Limb (tissue), 2 donors: ENCODE data around the gene TMEM121.
"Not testable (repeated sequence)": the region's sequence is repeated elsewhere in the genome, so short reads cannot be mapped to it uniquely, and the experiment has no call there.

Experiments used
- DNase-seq, 2 donors: peaks; one replicate each; pipeline ENCODE4 v3.0.0-alpha.2; 2016; ENCODE audit errors: extremely low spot score in 2 of 2

TMEM121 gene

GRCh38 chr14:105545676-105546075 is 19.3 kb downstream of the TMEM121 start:
- DNase-seq: not testable (repeated sequence)

- DNase-seq: not testable (repeated sequence)
These were observed 20.0 kb downstream of the TMEM121 start for GRCh38 chr14:105546410-105546809.

DNA sequence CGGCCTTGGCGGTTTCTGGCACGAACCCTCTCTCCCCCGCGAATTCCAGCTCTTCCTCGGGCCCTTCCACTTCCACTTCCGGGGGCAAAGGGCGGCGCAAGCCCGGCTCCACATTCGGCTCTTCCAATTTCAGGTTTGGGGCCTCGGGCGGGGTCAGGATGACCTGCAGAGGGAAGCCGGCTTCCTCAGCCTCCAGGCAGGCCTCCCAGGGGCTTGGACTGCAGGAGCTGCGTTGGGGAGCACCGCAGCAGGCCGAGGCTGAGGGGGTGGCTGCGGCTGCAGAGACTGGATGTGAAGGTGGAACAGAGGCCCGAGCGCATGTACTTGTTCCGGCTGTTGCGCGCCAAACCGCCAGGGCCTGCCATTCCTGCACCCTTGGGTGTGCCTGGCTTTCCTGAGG is 20.7 kb downstream of the TMEM121 start:
- DNase-seq: not testable (repeated sequence)

DNA sequence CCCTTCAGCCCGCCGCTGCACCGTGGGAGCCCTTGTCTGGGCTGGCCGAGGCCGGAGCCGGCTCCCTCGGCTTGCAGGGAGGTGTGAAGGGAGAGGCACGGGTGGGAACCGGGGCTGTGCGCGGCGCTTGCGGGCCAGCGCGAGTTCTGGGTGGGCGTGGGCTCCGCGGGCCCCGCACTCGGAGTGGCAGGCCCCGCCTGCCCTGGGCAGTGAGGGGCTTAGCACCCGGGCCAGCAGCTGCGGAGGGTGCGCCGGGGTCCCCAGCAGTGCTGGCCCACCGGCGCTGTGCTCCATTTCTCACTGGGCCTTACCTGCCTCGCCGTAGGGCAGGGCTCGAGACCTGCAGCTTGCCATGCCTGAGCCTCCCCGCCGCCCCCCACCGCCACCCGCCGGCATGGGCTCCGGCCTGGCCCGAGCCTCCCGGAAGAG is 21.4 kb downstream of the TMEM121 start:
- DNase-seq: no peak

GRCh38 chr14:105549481-105549880 is 23.1 kb downstream of the TMEM121 start:
- no peak for DNase-seq

DNA sequence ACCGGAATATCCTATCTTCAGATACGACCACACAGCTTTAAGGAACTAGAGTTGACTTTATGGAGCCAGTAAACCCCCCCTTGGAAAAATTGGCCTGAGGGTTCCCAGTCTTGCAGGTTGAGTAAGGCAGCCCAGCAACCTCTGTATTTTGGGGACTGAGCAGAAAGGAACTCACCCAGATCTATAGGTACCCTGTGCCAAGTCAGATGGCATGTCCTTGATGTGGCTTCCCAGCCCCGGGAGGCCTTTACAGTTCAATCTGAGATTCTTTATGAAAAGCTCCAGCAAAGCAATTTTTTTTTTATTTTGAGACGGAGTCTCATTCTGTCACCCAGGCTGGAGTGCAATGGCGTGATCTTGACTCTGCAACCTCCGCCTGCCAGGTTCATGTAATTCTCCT is 27.6 kb downstream of the TMEM121 start:
- DNase-seq: no peak

GRCh38 chr14:105554523-105554922 is 28.1 kb downstream of the TMEM121 start:
- no peak for DNase-seq

DNA sequence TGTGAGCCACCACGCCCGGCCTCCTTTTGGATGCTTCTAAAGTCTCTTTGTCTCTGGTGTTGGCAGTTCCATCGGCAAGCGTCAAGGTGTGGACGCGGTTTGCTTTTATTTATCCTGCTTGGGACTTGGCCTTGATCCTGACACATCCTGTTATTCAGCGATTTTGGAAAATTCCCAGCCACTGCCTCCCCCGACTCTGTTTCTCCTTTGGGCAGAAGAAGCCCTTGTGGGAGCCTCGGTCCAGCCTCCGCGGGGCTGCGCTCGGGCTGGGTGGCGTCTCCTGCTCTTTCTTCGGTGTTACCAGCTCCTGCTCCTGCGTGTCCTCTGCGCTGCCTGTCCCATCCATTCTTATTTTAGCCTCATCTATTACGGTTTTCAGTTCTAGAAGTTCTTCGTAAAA is 31.3 kb downstream of the TMEM121 start:
- not testable (repeated sequence) for DNase-seq

DNA sequence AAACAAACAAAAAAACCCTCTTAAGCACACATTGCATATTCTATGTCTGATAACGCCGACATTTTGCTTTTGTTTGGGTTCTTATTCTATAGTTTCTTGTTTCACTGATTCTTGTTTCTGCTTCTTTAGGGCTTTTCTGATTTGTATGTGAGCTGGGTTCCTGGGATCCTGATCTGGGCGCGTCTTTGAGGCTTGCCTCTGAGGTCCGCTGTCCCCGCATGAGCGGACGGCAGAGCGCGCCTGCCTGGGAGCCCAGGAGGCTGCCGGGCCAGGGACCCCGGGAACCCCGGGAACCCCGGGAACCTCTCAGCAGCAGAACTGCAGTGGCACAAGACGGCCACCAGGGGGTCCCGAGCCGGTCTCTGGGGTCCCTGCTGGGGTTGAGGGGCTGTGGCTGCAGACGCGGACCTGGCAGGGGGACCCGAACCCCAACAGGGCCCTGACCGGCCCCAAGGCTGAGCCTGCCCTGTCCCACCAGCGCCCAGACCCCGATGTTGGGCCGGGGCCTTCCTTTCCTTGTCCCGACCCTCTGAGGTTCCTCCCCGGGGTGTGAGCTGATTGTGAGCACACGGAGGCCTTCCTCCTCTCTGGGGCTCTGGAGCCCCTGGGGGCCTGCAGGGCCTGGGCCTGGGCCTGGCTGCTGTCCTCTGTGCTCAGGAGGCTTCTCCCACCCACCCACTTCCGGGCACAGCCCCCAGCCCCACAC is 32.2 kb downstream of the TMEM121 start:
- DNase-seq: not testable (repeated sequence)

DNA sequence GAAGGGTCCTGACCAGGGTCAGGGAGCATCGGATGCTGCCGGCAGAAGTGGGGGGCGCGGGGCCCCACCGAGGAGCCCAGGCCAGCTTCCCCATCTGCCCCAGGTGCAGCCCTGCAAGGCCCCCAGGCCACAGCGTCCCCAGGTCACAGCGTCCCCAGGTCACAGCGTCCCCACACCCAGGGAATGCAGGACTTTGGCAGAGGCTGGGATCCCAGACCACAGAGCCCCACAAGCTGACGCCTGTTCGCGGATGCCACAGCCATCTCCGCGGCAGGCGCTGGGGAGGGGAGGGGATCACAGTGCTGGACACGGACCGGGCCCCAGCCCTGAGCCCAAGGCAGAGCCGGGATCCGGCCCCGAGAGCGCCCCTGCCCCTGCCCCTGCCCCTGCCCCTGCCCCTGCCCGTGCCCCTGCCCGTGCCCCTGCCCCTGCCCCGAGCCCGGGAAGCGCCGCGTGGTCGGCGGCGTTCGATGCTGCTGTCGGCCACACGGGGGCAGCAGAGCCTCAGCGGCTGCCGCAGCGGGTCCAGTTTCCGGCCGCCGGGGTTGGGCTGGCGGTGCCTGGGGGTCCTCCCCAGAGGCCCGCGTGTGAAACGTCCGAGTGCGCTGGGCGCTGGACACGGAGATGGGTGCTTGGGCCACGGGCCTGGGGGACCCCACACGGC is 33.1 kb downstream of the TMEM121 start:
- not testable (repeated sequence) for DNase-seq

DNA sequence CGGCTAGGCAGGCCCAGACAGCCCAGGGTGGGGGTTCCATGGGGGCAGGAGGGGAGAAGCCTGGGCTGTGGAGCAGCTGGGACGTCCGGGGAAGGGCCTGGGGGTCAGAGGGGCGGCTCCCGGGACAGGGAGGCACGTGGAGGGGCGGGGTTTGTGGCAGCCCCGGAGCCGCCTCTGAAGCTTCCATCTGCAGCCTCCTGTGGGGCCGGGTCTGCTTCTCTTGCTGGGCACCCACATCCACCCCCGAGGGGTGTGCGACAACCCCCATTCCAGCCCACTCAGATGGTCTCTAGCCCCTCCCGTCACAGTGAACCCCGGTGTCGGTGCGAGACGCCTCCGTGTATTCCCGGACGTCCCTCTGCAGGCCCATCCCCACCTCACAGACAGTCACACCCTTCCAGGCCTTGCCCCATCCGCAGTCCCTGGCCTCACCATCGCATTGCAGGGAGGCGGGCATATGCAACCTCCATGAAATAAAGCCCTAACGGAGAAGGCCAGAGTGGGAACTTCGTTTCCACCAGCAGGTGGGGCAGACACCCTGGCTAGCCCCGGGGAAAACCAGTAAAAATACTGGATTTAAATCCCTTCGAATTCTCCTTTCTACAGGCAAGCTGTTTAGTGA is 33.8 kb downstream of the TMEM121 start:
- not testable (repeated sequence) for DNase-seq

DNA sequence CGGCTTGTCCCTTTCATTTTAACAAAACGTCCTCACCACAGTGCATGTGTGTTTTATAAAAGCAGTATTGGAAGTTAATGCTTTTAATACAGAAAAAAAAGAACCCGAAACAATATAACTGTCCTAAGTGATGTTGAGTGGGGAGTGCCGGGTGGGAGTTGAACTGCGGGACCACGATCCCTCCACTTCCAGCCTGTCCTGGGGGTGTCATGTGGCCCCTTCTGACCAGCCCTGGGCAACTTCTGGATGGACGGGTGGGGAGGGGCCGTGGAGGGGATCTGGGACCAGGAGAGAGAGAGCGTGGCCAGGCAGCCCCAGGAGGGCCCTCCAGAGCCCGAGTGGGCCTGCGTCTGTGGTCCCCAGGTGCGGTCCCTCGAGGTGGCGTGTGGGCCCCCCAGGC is 35.0 kb downstream of the TMEM121 start:
- DNase-seq: not testable (repeated sequence)

- no peak for DNase-seq
These were observed 36.4 kb downstream of the TMEM121 start for GRCh38 chr14:105562713-105563346.

DNA sequence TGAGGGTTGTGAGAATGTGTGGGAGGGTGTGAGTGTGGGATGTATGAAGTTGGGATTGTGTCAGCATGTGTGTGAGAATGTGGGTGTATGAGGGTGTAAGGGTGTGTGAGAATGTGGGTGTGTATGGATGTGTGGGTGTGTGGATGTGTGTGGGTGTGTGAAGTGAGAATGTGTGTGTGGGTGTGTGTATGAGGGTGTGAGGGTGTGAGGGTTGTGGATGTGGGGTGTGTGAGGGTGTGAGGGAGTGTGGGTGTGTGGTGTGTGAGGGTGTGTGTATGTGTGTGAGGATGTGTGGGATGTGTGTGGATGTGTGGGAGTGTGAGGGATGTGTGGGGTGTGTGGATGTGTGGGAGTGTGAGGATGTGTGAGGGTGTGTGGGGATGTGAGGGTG is 37.0 kb downstream of the TMEM121 start:
- no peak for DNase-seq

DNA sequence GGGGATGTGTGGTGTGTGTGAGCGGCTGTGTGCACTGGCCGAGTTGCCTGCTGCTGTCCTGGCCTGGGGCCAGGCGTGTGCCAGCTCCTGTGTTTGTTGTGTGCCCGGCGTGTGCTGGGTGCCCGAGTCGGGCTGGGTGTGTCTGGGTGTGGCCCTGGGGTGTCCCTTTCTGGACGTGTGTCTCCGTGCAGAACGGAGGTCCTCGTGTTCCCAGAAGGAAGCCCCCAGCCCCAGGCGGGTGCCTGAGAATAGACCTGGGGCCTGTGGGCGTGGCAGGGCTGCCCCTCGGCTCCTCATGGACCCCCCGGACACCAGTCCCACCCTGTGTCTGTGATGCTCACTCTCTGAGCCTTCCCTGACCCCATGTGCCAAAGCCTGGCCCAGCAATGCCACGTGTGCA is 38.2 kb downstream of the TMEM121 start:
- not testable (repeated sequence) for DNase-seq

GRCh38 chr14:105565185-105565919 is 39.0 kb downstream of the TMEM121 start:
- DNase-seq: not testable (repeated sequence)

DNA sequence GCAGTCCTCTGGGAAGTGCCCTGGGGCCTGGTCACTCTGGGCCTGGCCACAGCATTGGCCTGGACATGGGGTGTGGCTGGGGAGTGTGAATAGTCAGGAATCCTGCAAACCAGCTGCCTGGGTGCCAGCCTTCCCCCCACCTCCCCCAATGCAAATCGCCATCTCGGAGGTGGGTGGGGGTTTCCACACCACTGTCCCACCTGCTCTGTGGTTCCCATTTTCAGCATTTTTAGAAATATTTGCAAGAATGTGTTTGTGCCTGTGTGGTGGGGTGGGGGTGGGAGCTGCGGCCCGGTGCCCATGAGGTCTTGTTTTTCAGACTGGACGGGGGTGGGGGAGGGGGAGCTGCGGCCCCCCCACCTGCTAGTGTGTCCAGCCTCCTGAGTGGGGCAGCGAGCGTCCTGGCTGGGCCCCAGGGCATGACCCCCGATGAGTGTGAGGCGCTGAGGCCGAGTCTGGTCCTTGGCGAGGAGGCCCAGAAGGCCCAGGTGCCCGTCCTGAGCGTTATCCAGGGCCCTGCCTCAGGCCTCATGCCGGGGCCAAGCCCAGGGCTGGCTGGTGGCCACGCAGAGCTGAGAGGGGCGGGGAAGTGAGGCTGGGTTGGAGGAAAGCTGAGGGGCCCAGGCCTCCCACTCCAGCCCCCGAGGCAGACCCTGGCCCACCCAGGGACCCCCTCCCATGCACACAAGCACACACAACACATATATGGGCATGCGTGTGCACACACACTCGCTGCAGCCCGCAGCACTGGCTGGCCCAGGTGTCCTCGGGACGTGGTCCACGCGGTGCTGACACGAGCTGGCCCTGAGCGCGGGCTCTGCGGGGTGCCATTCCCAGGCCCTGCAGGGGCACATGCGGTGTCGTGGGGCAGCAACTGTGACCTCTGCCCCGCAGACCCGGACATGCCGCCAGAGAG is 40.1 kb downstream of the TMEM121 start:
- not testable (repeated sequence) for DNase-seq

DNA sequence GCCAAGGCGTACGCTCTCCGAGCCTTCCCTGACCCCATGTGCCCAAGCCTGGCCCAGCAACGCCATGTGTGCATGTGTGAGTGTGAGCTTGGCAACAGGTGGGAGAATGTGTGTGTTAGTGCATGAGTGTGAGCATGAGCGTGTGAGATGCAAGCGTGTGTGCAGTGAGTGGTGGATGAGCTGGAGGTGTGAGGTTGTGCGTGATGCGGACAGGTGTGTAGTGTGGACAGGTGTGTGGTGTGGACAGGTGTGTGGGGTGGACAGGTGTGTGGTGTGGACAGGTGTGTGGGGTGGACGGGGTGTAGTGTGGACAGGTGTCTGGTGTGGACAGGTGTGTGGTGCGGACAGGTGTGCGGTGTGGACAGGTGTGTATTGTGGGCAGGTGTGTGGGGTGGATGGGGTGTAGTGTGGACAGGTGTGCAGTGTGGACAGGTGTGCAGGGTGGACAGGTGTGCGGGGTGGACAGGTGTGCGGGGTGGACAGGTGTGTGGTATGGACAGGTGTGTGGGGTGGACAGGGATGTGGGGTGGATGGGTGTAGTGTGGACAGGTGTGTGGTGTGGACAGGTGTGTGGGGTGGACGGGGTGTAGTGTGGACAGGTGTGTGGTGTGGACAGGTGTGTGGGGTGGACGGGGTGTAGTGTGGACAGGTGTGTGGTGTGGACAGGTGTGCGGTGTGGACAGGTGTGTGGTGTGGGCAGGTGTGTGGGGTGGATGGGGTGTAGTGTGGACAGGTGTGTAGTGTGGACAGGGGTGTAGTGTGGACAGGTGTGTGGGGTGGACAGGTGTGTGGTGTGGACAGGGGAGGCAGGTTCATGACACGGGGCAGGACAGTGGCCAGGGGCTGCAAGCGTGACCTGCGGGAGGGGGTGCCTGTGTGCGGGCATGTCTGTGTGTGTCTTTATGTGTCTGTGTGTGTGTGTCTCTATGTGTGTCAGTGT is 41.1 kb downstream of the TMEM121 start:
- not testable (repeated sequence) for DNase-seq
